HEK293T (cell line): ENCODE results near the gene CACNG5.

Experiments used
- ARNT ChIP-seq: fragments of 450-650 bp; IDR thresholded peaks from 2 replicates; pipeline ENCODE4 v1.6.1; 2017; ENCODE audit warnings: mild to moderate bottlenecking
- BHLHE40 ChIP-seq: fragments of 450-650 bp; IDR thresholded peaks from 2 replicates; pipeline ENCODE4 v1.6.1; 2016; ENCODE audit warnings: mild to moderate bottlenecking, moderate library complexity, borderline replicate concordance
- CTBP1 ChIP-seq: fragments of 450-650 bp; IDR thresholded peaks from 2 replicates; pipeline ENCODE4 v1.6.1; 2016; ENCODE audit warnings: borderline replicate concordance
- FOXA1 ChIP-seq: fragments of 450-650 bp; IDR thresholded peaks from 2 replicates; pipeline ENCODE4 v1.6.1; 2016; ENCODE audit warnings: mild to moderate bottlenecking
- FOXK2 ChIP-seq: fragments of 450-650 bp; IDR thresholded peaks from 2 replicates; pipeline ENCODE4 v1.6.1; 2016; ENCODE audit warnings: mild to moderate bottlenecking
- FOXM1 ChIP-seq: fragments of 450-650 bp; IDR thresholded peaks from 2 replicates; pipeline ENCODE4 v1.6.1; 2017; ENCODE audit warnings: mild to moderate bottlenecking, borderline replicate concordance
- LEF1 ChIP-seq: fragments of 450-650 bp; IDR thresholded peaks from 2 replicates; pipeline ENCODE4 v1.6.1; 2017; ENCODE audit warnings: mild to moderate bottlenecking, borderline replicate concordance
- NFRKB ChIP-seq: fragments of 450-650 bp; IDR thresholded peaks from 2 replicates; pipeline ENCODE4 v1.6.1; 2016; ENCODE audit warnings: mild to moderate bottlenecking, moderate library complexity
- SP1 ChIP-seq: fragments of 450-650 bp; IDR thresholded peaks from 2 replicates; pipeline ENCODE4 v1.6.1; 2017
- SUZ12 ChIP-seq: fragments of 450-650 bp; IDR thresholded peaks from 2 replicates; pipeline ENCODE4 v1.6.1; 2016; ENCODE audit warnings: mild to moderate bottlenecking
- TARDBP ChIP-seq: fragments of 450-650 bp; IDR thresholded peaks from 2 replicates; pipeline ENCODE4 v1.6.1; 2016
- ZNF384 ChIP-seq: fragments of 450-650 bp; IDR thresholded peaks from 2 replicates; pipeline ENCODE4 v1.6.1; 2016

DNA sequence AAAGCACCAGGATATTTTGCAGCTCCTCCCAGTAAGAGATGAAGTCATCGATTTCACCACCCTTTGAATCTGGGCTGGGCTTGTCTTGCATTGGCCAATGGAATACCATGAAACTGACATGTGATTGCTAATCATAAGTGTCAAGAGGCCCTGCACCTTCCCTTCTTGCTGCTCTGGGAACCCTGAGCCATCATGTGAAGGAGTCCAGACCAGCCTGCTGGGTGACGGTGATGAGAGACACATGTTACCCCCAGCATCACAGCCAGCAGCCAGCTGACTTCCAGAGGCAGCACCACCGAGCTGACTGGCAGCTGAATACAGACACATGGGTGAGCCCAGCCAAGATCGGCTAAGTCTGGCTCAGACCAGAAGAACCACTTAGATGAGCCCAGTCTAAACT lies 86.0 kb downstream of the CACNG5 start:
- no peak for TF ChIP-seq ZNF384
- TF ChIP-seq SUZ12: no peak
- no peak for TF ChIP-seq LEF1
- TF ChIP-seq NFRKB: no peak
- TF ChIP-seq SP1: no peak
- TF ChIP-seq BHLHE40: no peak
- TF ChIP-seq CTBP1: no peak
- no peak for TF ChIP-seq FOXA1
- no peak for TF ChIP-seq ARNT
- no peak for TF ChIP-seq TARDBP
- TF ChIP-seq FOXM1: no peak
- TF ChIP-seq FOXK2: no peak
